Measurements from ENCODE around the gene LRRC3B.

The LRRC3B gene

DNA sequence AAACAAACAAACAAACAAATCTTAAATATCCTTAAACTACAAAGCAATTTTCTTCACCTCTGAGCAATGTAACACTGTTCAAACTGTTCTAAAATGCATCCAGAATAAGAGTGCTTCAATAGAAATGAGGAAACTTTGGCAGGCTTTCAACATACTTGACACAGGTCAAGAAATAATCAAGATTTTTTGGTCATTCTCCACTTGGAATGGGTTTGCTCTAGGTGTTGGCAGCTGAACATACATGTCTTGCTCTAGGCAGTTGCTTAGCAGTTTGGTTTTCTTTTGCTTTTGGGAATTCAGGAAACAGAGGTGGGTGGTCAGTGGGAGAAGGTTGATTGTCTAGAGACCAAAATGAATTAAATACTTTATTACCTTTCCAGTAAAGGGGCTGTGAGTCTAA lies 1.4 kb upstream of the LRRC3B start:
- H3K4me3 Mint-ChIP-seq = no peak overlapping the region
- H3K4me1 Mint-ChIP-seq (ENCODE audit: low read depth in 2 of 2) = peaks cover 0 to 5% of the 10 kb centered on the region in 2 donors
- no peak overlapping the region for H3K27ac Mint-ChIP-seq
- H3K9me3 Mint-ChIP-seq = peaks cover 2 to 11% of the 10 kb centered on the region in 2 donors
- ATAC-seq (replicated peaks) = no peak
- H3K36me3 Mint-ChIP-seq (ENCODE audit: insufficient read depth) = no peaks in the 10 kb centered on the region
- H3K27me3 Mint-ChIP-seq = peaks cover 23 to 48% of the 10 kb centered on the region in 2 donors
- DNase-seq = no peak

DNA sequence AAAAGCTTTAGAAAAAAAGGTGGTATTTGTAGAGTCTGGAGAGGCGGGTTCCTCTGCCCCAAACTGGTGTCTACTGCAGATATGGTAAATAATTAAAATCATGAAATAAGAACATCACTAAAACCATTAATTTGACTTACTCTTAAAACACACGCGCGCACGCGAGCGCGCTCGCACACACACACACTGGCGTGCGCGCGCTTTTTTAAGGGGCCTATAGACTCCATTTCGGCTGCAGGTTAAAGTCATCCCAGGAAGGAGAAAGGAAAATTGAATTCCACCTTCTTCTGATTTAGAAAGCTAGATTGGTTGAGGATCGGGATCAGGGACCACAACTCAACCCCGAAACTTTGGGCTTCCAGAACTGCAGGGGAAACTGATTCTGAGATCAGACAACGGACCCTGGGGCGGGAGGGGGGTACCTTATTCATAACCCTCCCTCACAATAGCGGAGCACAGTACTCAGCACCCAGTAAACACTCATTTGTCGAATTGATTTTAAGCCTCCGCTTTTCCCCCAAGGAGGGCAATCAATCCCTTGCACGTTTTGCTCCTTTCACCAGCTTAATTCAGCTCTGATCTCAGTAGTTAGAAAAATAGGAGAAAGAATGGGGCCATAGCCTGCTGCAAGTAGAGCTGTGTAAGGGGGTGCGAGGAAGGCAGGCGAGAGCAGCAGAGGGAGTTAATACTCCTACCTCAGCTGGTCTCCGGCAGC lies 509 bp upstream of the LRRC3B start:
- Mint-ChIP-seq H3K9me3 (peaks cover 2 to 9% of the 10 kb centered on the region in 2 donors), H3K4me3 (no peak overlapping the region), H3K27me3 (peaks cover 23 to 48% of the 10 kb centered on the region in 2 donors), H3K27ac (no peak overlapping the region), H3K4me1 (ENCODE audit: low read depth in 2 of 2) (peaks cover 0 to 5% of the 10 kb centered on the region in 2 donors), H3K36me3 (ENCODE audit: insufficient read depth) (no peaks in the 10 kb centered on the region)
- ATAC-seq (replicated peaks) = no peak
- DNase-seq = no peak

DNA sequence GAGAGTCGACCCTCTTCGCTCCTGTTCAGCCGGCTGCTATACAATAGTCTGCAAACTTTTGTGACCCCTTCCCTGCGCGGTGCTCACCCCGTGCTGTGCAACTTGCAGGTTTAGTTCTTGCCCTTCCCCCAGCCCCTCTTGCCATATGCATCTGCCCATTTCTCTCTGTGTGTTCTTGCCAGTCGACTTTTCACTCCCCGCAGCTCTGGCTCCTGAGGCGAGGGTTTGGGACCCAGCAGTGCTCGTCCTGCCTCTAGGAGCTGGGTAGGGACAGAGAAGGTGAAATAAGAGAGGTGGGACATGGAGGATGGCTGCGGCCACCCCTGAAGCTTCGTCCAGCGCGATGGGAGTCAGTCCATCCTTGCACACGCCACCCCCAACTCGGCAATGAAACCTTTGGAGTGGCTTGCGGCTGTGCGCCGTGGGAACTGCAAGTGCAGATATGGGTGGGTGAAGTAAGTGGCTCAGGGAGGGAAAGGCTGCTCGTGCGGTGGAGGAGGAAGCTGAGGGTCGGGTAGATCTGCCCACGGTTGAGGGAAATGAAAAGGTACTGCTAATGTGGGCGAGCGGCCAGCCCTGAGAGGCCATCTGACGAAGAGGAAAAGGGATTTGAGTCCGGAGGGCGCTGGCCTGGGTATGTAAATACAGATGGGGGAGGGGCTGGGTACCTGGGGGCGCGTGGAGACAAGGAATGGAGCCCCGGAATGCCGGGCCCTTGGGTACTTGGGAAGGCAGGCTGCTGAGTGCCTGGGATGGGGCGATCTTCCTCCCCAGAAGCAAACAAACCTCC lies 1.0 kb downstream of the LRRC3B start:
- H3K9me3 Mint-ChIP-seq = peaks cover 6 to 9% of the 10 kb centered on the region in 2 donors
- peaks cover 0 to 5% of the 10 kb centered on the region in 2 donors for H3K4me1 Mint-ChIP-seq (ENCODE audit: low read depth in 2 of 2)

DNA sequence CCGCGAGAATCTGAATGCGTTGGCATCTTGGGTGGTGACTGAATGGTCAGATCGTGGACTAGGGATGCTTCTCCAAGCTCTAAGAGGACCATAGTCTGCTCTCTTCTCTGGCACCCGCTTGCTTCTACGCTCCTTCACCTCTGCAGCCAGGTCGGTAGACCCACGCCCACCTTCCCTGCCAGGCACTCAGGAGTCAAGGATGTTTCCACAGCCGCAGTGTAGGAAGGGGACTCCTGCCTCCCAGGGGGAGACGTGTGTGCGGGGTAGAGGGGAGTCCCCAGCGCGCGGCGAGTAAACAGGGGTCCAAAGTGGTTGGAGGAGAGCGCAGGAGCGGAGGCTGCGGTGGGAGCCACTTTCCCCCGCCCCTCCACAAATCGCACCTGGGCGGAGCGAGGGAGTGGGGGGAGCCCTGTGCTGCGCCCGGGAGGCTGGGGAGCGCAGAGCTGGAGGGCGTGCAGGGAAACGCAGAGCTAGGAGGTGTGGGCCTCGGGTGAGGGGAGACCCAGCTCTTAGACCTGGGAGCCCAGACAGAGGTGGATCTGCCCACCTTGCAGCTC lies 1.7 kb downstream of the LRRC3B start:
- Mint-ChIP-seq H3K4me1 (ENCODE audit: low read depth in 2 of 2) (peaks cover 0 to 5% of the 10 kb centered on the region in 2 donors), H3K4me3 (no peak overlapping the region), H3K9me3 (peaks cover 7 to 9% of the 10 kb centered on the region in 2 donors), H3K27ac (no peak overlapping the region), H3K36me3 (ENCODE audit: insufficient read depth) (no peaks in the 10 kb centered on the region), H3K27me3 (peaks cover 23 to 48% of the 10 kb centered on the region in 2 donors)
- DNase-seq (no peak), ATAC-seq (replicated peaks) (no peak)

More for the DNA sequence above, 1.0 kb downstream of the LRRC3B start:
- peaks cover 23 to 48% of the 10 kb centered on the region in 2 donors for H3K27me3 Mint-ChIP-seq
- DNase-seq = no peak
- ATAC-seq (replicated peaks) = no peak
- no peaks in the 10 kb centered on the region for H3K36me3 Mint-ChIP-seq (ENCODE audit: insufficient read depth)
- H3K4me3 Mint-ChIP-seq = no peak overlapping the region
- H3K27ac Mint-ChIP-seq = no peak overlapping the region

DNA sequence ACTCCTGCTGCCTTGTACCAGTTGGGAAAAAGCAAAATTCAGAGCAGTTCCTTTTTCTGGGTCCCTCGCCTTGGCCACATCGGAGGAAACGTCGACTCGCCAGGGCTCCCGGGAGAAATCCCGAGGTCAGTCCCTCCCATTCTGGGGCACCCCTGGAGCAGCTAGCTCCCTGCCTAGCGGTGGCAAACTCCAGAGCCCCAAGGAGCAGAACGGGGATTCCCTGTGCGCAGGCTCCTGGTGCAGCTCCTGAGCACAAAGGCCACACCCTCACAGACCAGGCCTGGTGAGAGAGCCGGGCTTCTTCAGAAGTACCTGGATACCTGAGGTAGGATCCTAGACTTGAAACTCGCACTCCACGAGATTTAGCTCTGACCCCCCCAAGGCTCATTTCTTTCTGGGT lies 2.6 kb downstream of the LRRC3B start:
- DNase-seq = no peak
- Mint-ChIP-seq H3K4me1 (ENCODE audit: low read depth in 2 of 2) (peaks cover 0 to 5% of the 10 kb centered on the region in 2 donors), H3K9me3 (peaks cover 9 to 10% of the 10 kb centered on the region in 2 donors), H3K36me3 (ENCODE audit: insufficient read depth) (no peaks in the 10 kb centered on the region), H3K4me3 (no peak overlapping the region), H3K27ac (no peak overlapping the region), H3K27me3 (peaks cover 23 to 48% of the 10 kb centered on the region in 2 donors)
- no peak for ATAC-seq (replicated peaks)

DNA sequence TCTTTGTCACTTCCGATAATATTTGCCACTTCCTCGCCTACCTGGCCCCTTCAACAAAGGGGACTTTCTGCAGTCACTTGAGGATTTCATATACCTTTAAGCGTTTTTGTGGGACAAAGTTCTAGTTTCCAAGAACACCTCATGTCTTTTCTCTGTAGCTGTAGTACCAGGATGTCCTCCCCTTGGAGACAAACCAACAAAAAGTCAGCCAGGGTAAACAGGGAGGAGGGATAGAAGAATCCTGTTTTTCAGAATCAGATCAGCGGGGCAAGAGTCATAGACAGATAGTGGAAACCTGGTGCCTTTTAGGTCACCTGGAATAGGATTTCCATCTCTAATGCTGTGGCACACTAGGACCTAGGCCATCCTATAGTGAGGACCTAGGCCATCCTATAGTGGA lies 4.5 kb downstream of the LRRC3B start:
- H3K9me3 Mint-ChIP-seq = peaks cover 9 to 10% of the 10 kb centered on the region in 2 donors
- no peak overlapping the region for H3K27ac Mint-ChIP-seq
- H3K4me3 Mint-ChIP-seq = no peak overlapping the region
- DNase-seq (no peak), ATAC-seq (replicated peaks) (no peak)
- H3K36me3 Mint-ChIP-seq (ENCODE audit: insufficient read depth) = no peaks in the 10 kb centered on the region
- peaks cover 19 to 38% of the 10 kb centered on the region in 2 donors for H3K27me3 Mint-ChIP-seq
- peaks cover 0 to 5% of the 10 kb centered on the region in 2 donors for H3K4me1 Mint-ChIP-seq (ENCODE audit: low read depth in 2 of 2)

DNA sequence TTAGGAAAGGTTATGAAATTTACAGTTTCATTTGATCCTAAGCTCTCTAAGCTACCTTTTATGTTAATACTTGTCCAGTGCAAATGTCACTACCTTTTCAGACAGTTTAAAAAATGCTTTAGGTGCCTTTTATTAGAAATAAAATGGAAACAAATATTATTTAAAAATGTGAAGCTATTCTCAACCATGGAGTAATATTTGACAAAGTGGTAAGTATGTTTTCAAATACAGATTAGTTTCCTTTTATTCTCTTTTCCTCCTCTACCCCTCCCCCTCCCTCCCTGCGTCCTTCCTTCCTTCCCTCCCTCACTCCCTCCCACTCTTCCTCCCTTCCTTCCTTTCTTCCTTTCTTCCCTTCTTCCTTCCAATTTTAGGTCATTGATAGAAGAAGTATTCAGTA lies 6.3 kb downstream of the LRRC3B start:
- no peaks in the 10 kb centered on the region for H3K4me1 Mint-ChIP-seq (ENCODE audit: low read depth in 2 of 2)
- DNase-seq = no peak
- H3K4me3 Mint-ChIP-seq = no peak overlapping the region
- H3K27me3 Mint-ChIP-seq = peaks cover 5 to 20% of the 10 kb centered on the region in 2 donors
- no peaks in the 10 kb centered on the region for H3K36me3 Mint-ChIP-seq (ENCODE audit: insufficient read depth)
- no peak overlapping the region for H3K27ac Mint-ChIP-seq
- peaks cover 4 to 8% of the 10 kb centered on the region in 2 donors for H3K9me3 Mint-ChIP-seq
- ATAC-seq (replicated peaks) = no peak

DNA sequence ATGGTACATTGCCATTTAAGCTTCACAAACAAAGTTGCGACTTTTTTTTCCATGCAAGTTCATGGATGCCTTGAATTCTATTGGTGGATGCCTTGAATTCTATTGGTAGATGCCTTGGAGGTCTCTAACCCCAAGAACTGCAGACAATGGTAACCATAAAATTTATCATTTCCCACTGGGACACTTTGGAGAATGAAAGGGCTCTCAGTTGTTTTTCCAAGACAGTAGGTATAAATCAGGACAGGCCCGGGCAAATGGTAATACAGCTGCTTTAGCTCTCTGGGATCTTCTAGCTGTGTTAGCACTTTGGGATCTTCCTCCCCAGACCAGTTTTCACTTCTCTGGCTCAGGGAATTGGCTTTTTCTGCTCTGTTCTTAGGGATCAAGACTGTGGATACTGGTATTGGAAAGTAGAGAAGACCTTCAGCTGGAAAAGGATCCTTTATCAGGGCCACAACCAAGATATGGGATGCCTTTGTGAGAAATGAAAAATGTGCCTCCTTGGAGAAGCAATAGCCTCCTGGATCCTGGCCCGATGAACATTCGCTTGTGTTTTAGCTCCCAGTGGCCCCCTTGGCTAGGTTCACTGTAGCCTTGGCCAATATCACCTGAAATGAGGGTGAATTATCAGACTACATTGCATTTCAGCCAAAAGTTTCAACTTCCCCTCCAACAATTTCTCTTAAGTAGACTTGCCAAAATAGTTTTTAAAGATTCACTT lies 8.3 kb downstream of the LRRC3B start:
- Mint-ChIP-seq H3K36me3 (ENCODE audit: insufficient read depth) (no peaks in the 10 kb centered on the region), H3K27me3 (peaks cover 0 to under 1% of the 10 kb centered on the region in 2 donors), H3K27ac (no peak overlapping the region), H3K4me3 (no peak overlapping the region), H3K4me1 (ENCODE audit: low read depth in 2 of 2) (no peaks in the 10 kb centered on the region), H3K9me3 (peaks cover 0 to 8% of the 10 kb centered on the region in 2 donors)
- ATAC-seq (replicated peaks) = no peak
- DNase-seq = no peak

DNA sequence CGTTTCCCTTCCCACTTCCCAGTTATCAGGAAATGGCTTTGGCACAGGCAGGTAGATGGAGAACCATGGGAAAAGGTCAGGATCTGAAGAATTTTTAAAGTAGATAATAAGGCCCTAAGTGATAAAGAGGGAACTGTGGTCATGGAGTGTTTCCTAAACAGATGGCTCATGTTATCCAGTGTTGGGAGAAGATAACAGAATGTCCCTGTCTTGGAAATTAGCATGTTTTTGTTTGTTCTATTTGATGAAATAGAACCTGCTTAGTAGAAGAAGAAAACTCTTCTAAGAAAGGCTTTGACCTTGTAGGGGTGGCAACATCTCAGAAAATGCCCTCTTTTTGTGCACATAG lies 8.8 kb downstream of the LRRC3B start:
- DNase-seq (no peak), ATAC-seq (replicated peaks) (no peak)
- no peaks in the 10 kb centered on the region for H3K4me1 Mint-ChIP-seq (ENCODE audit: low read depth in 2 of 2)
- H3K4me3 Mint-ChIP-seq = no peak overlapping the region
- H3K36me3 Mint-ChIP-seq (ENCODE audit: insufficient read depth) = no peaks in the 10 kb centered on the region
- peaks cover 0 to 8% of the 10 kb centered on the region in 2 donors for H3K9me3 Mint-ChIP-seq
- no peak overlapping the region for H3K27ac Mint-ChIP-seq
- no peaks in the 10 kb centered on the region for H3K27me3 Mint-ChIP-seq

DNA sequence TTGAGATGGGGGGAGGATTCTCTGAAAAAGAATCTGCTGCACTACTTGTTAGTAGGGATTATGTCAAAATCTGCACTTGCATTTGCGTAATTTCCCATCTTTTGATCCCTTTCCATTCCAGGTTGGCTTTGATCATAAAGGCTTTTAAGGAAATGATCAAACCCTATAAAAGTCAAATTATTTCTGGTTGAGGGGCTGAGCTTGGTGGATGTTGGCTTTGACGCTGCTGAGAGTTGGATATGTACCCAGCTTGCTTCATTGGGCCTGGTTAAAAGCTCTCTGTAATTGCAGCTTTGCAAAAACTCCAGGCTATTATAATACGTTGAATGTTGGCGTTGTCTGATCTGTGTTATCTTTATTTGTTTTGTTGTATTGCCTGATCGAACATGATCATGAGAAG lies 12.0 kb downstream of the LRRC3B start:
- Mint-ChIP-seq H3K27ac (no peak overlapping the region), H3K27me3 (no peaks in the 10 kb centered on the region), H3K4me3 (no peak overlapping the region), H3K4me1 (ENCODE audit: low read depth in 2 of 2) (no peaks in the 10 kb centered on the region), H3K9me3 (peaks cover 0 to 4% of the 10 kb centered on the region in 2 donors), H3K36me3 (ENCODE audit: insufficient read depth) (no peaks in the 10 kb centered on the region)
- ATAC-seq (replicated peaks) = no peak
- DNase-seq = no peak

DNA sequence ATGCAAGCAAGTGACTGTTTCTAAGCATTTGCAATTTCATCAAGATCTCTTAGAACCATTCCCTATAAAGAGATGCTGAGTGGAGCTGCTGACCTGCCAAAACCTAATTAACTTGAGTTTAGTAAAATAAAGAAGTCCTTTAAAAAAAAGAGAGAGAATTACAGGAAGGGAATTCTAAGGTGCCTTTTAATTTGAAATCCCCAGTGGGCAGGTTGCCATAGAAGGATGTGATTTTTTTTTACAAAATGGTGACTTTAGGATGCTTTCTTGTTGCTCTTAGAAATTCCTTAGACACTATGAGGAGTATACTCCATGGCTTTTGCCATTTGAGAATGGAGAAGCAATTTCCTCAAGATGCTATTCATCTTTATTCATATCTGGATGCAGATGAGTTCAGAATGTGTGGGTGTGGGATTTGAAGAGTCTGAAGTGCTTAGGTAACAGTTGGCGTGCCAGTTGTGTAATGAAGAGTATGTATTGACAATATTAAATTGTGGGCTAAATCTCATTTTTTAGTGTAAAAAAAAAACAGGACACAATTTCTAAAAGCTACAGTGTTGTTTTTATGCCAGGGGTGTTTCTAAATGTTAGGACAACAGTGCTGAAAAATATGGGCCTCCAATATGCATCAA lies 13.6 kb downstream of the LRRC3B start:
- ATAC-seq (replicated peaks) (no peak), DNase-seq (no peak)
- H3K4me3 Mint-ChIP-seq = no peak overlapping the region
- no peaks in the 10 kb centered on the region for H3K4me1 Mint-ChIP-seq (ENCODE audit: low read depth in 2 of 2)
- H3K36me3 Mint-ChIP-seq (ENCODE audit: insufficient read depth) = peaks cover under 1% of the 10 kb centered on the region
- H3K9me3 Mint-ChIP-seq = peaks cover 4 to 7% of the 10 kb centered on the region in 2 donors
- peaks cover 4 to 6% of the 10 kb centered on the region in 2 donors for H3K27me3 Mint-ChIP-seq
- no peak overlapping the region for H3K27ac Mint-ChIP-seq

DNA sequence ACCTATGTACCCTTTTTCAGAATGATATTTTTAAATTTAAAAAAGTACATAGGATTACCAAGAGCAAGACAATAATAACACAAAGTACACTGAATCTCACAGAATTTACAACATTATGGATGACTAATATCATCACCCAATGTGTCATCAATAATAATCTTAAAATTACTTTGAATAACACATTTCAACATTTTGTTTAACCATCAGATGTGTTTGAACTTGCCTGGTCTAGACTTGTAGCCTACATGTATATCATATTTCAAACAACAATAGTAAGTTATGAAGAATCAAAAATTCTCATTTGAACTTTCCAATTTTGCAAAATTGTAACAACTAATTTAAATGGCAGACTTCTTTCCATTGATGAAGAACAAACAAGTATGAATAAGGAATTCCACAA lies 15.1 kb downstream of the LRRC3B start:
- Mint-ChIP-seq H3K4me3 (no peak overlapping the region), H3K27me3 (peaks cover 4 to 6% of the 10 kb centered on the region in 2 donors), H3K9me3 (peaks cover 4 to 14% of the 10 kb centered on the region in 2 donors), H3K27ac (no peak overlapping the region), H3K36me3 (ENCODE audit: insufficient read depth) (peaks cover 3% of the 10 kb centered on the region), H3K4me1 (ENCODE audit: low read depth in 2 of 2) (no peaks in the 10 kb centered on the region)
- ATAC-seq (replicated peaks) (no peak), DNase-seq (no peak)

DNA sequence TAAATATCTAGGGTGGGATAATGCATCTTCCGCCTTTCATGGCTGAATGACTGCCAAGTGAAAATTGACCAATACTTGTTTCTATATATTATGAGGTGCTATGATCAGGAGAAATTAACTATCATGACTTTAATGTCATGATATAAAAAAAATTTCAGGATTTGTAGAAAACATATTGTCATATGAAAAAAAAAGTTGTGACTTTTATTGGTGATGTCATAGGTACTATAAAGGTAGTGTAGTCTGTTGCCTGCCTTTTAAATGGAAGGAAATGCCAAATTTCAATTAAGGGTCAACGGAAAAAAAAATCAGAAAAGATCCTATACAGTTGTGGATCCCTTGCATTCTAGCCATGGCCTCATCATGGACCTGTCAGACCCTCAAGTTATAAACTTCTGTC lies 15.5 kb downstream of the LRRC3B start:
- DNase-seq (no peak), ATAC-seq (replicated peaks) (no peak)
- peaks cover 3% of the 10 kb centered on the region for H3K36me3 Mint-ChIP-seq (ENCODE audit: insufficient read depth)
- H3K4me3 Mint-ChIP-seq = no peak overlapping the region
- H3K27ac Mint-ChIP-seq = no peak overlapping the region
- H3K27me3 Mint-ChIP-seq = peaks cover 4 to 6% of the 10 kb centered on the region in 2 donors
- no peaks in the 10 kb centered on the region for H3K4me1 Mint-ChIP-seq (ENCODE audit: low read depth in 2 of 2)
- peaks cover 6 to 14% of the 10 kb centered on the region in 2 donors for H3K9me3 Mint-ChIP-seq

Data from effector memory CD8-positive, alpha-beta T cell (primary cell).